GM21825 (cell line): Measurements from ENCODE around the gene GLS.
"Not testable (repeated sequence)": the region's sequence is repeated elsewhere in the genome, so short reads cannot be mapped to it uniquely, and the experiment has no call there.

Experiments
- ATAC-seq: cut with Tn5 transposase; IDR thresholded peaks from one replicate; pipeline ENCODE4 v1.9.1; 2021; ENCODE audit warnings: mild to moderate bottlenecking, moderate library complexity; ENCODE audit not compliant: unreplicated experiment

Gene GLS

GRCh38 chr2:190855245-190855644, 25.4 kb upstream of the GLS start:
- ATAC-seq: no peak

DNA sequence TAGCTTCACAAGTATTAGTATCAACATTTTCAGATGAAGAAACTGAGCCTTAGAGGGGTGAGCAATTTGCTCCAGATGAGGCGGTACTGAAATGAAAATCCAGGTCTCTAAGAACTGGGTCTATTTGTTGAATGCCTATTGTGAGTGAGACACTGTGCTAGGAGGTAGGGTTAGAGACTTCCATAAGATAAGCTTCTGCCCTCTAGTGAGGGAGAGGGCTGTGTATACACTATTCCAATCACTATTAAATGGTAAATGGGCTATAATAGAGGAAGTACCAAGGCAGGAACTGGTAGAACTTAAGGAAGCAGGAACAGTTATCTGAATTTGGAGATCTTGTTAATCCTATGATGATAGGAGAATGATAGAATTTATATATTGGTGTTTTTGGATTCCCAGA, 23.6 kb upstream of the GLS start:
- no peak for ATAC-seq

- ATAC-seq: no peak
These were observed 21.8 kb upstream of the GLS start for GRCh38 chr2:190858817-190859216.

DNA sequence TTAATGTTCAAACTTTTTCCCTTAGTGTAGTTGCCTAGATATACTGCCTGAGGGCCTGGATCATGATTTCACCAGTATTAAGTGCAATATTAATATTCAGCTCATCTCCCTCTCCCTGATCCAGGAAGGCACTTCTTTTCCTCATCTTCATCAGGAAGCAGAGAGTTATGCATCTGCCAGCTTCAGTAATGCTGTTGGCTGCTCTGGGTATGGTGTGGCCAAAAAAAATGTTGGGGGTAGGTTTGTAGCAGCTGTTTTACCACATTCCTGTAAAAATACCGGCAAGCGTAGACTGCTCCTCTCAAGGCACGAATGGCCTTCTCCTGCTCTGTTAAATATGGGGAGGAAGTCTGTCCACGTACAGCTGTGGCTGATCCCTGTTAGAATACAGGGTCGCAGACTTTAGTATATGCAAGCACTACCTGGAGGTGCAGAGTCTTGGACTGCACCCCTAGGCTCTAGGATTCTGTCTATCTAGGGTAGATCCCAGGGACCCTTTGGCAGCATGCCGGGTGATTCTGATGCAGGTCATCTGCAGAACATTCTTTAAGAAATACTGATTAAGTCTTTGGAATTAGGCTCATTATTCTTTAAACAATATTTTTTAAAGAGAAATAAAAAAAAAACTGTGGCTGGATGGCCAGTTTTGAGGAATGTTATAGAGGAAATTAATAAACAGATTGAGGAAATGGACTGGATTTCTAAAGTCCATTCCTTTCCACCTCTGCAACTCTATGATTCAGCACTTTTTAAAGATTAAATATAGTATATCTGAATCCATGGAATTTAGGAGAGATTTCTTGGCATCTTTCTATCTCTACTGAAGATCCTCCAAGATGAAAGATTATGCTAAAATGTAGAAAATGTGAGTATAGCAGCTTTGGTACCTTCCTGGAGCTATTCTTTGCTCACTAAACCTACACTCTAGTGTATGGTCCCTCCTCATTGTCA, 21.0 kb upstream of the GLS start:
- no peak for ATAC-seq

- ATAC-seq: no peak
These were observed 19.5 kb upstream of the GLS start for GRCh38 chr2:190860985-190861680.

DNA sequence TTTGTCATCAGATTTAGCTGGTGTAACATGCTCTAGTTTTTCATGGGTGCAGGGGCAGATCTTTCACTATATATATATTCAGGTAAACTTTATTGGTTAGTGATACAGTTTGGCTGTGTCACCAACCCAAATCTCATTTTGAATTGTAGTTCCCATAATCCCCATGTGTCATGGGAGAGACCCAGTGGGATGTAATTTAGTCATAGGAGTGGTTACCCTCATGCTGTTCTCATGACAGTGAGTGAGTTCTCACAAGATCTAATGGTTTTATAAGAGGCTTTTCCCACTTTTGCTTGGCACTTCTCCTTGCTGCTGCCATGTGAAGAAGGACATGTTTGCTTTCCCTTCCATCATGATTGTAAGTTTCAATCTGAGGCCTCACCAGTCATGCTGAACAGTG, 18.5 kb upstream of the GLS start:
- ATAC-seq: not testable (repeated sequence)

- no peak for ATAC-seq
These were observed 18.0 kb upstream of the GLS start for GRCh38 chr2:190862571-190862991.

DNA sequence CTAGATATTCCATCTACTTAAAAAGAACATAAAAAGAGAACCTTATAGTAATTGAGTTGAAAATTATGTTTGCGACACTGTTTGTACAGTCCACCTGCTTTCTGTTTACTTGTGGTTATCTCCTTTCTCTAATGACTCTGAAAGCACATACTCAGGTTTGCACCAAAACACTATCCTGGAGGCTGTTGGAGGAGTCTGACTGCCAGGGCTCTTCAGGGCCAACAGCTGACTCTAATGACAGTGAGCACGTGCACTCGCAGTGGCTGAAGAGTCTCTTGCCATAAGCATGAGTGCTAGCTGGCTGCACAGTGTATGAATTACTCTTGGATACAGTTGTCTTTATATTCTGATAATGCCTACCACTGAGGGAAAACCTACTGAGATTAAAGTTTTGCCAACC, 16.7 kb upstream of the GLS start:
- no peak for ATAC-seq

GRCh38 chr2:190864375-190864774, 16.2 kb upstream of the GLS start:
- ATAC-seq: no peak

DNA sequence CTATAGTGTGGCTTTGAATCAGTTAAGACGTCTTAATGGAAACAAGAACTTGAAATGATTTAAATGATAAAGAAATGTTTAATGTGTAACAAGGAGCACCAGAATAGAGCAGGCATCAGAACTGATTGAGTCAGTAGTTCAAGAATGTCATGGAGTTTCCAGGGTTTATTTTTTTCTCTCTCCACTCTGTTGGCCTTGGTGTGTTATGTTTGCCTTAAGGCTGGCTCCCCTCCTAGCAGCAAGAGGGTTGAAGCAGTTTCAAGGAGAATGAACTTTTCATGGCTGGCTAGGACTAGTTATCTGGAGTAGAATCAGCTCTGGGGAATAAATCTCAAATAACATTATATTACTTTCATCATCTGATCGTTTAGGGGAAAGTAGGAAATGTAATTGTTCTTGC, 13.4 kb upstream of the GLS start:
- no peak for ATAC-seq

DNA sequence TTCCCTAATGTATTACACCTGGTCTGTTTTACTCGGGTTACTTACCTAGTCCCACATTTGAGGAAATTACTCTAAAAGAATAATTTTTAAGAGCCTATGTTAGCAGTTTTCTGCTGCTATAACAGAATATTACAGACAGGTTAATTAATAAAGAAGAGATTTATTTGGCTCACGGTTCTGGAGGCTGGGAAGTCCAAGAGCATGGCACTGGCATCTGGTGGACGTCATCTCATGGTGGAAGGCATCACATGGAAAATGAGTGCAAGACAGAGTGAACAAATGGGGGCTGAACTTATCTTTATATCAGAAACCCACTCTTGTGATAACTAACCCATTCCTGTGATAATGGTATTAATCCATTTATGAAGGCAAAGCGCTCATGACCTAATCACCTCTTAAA, 12.8 kb upstream of the GLS start:
- ATAC-seq: no peak

GRCh38 chr2:190869721-190870120, 10.9 kb upstream of the GLS start:
- ATAC-seq: no peak

DNA sequence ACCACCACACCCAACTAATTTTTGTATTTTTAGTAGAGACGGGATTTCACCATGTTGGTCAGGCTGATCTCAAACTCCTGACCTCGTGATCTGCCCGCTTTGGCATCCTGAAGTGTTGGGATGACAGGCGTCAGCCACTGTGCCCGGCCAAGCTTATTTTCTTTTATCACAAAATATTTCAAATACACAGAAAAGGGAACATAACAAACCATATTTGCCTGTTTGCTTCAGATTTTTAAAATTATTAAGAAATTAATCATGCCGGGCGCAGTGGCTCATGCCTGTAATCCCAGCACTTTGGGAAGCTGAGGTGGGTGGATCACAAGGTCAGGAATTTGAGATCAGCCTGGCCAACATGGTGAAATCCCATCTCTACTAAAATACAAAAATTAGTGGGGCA, 7.2 kb upstream of the GLS start:
- not testable (repeated sequence) for ATAC-seq

- no peak for ATAC-seq
These were observed 4.7 kb upstream of the GLS start for GRCh38 chr2:190875891-190876290.

DNA sequence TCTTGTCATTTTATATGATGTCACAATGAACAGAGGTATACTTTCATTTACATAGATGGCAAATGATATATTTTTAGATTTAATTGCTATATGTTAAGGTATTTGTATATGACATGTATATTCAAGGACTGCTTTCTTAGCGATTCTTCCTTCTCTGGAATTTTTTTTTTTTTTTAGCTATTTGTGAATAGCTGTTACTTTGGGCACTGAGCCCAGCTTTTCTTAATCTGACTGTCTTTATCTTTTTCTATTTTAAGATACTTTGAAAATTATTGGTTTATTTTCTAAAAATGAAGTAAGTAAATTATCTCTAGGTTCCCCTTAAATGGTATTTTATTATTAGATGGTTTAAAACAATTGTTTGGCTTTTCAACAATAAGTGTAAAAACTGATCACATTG, 4.0 kb upstream of the GLS start:
- ATAC-seq: no peak

DNA sequence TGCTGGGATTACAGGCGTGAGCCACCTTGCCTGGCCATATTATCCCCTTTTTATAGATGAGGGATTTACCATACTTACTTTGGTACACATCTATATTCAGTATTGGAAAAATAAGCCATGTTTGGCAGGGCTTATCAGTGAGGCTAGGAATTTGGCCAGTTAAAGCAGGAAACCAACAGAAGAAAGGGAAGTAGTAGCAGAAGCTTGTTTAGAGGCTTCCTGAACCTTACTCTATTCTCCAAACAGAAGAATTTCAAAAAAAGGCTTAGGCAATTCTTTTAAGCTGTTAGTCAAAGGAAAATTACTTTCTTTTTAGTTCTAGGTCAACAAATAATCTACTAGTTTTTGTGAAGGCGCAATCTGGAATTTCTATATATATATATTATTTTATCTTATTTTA, 3.2 kb upstream of the GLS start:
- ATAC-seq: no peak

GRCh38 chr2:190879474-190880377, 895 bp upstream of the GLS start:
- no peak for ATAC-seq

GRCh38 chr2:190881084-190881597, 520 bp downstream of the GLS start:
- peak; percentile 2 for ATAC-seq

DNA sequence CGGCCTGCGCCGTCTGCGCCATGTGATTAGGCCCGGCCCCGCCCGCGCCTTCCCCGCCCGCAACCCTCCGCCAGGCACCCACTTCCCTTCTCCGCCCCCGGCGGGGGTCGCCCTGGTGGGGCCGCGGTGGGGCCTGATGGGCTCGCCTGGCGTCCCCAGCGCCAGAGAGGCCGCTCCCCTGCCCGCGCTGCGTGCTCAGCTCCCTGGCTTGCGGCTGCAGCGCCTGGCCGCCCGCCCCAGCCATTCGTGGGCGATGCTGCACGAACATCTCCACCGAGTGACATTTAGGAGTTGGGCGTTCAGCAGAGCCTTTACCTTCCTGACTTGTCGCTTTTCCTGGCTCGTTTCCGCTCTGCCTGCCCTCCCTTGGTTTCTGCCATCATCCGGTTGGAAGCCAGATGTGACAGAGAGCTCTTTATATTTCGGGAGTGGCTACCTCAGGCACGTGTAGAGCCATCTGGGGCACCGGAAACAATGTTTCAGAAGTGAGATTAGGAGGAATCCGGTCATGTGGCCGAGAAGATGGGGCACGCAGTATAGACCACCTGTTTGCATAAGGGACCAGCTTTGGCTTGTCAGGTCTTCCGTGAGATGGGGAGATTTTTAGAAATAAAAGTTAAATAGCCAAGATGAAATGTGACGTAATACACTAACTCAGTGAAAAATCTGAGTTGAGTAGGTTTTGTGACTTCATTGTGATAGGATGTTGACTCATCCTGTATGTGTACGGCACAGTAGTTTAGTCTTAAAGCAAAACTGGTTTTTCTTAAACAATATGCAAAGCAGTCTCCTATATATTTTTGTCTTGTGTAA, 1.2 kb downstream of the GLS start:
- ATAC-seq: peak; percentile 54

- no peak for ATAC-seq
These were observed 1.8 kb downstream of the GLS start for GRCh38 chr2:190882411-190882766.
